Measurements from ENCODE around the gene PDZD2. TPM values are rescaled to one million over a fixed set of nuclear protein-coding genes. Genes with fewer than 3 reads are reported as not detected.
"Not testable (repeated sequence)": the region's sequence is repeated elsewhere in the genome, so short reads cannot be mapped to it uniquely, and the experiment has no call there.

PDZD2 gene
- polyA plus RNA-seq, 10 donors: 6.0 to 12.4 (median 7.4) TPM

DNA sequence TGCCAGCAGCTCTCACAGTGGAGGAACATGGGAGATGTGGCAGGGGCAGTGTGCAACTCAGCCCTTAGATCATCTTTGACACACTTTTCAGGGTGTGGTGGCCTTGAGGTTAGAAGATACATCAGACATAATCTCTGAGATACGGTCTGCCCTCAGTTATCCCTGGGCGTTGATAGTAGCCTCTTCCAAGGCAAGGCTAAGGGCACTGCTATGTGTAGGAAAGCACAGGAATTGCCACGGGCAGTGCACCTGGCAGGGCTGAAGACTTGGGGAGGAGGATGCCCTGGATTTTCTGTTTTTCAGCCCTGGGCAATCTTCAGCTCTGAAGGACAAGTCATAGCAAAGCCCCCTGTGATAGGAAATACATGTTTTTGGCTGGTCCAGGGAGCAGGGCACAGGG is 328.5 kb downstream of the PDZD2 start:
- no peak for DNase-seq

DNA sequence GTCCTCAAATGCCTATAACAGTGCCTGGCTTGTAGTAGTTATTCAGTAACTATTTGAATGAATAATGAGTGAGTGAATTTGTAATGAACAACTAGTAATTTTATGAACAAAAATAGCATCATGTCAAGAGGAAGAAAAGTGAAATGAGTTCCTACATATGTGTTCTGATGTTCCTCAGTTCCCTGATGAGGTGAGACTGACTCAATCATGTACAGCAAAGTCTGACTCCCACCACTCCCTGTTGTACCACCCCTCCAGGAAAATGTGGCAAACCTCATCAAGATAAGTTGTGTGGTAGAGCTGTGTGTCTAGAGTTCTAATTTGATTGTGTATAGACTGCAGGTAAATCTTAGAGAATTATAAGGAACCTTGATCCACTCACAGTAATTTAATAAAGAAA is 333.6 kb downstream of the PDZD2 start:
- DNase-seq: no peak

DNA sequence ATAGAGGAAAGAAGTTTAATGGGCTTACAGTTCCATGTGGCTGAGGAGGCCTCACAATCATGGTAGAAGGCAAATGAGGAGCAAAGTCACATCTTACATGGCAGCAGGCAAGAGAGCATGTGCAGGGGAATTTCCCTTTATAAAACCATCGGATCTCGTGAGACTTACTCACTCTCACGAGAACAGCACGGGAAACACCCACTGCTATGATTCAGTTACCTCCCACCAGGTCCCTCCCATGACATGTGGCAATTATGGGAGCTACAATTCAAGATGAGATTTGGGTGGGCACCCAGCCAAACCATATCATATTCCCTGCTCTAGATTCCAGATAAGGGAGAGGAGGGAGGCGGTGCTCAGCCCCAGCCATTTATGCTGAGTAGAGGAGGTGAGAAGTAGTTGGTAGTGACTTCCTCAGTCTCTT is 336.3 kb downstream of the PDZD2 start:
- DNase-seq: not testable (repeated sequence)

DNA sequence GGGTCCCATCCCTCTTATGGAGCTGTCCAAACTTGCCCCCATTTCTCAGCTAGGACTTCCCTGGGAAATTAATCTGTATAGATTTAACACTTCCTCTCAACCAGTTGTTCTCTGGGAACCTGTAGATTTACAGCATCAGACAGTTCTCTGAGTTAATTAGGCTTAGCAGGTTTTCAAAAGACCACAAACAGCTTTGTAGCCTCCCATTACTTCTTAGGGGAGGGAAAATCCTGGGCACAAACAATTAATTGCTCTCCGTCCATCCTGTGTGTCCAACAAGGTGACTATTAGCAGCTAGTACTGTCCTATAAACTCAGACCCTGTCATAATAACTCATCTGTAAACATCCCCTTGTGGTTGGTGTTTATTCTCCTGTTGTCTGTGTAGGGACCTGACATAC is 337.2 kb downstream of the PDZD2 start:
- no peak for DNase-seq

DNA sequence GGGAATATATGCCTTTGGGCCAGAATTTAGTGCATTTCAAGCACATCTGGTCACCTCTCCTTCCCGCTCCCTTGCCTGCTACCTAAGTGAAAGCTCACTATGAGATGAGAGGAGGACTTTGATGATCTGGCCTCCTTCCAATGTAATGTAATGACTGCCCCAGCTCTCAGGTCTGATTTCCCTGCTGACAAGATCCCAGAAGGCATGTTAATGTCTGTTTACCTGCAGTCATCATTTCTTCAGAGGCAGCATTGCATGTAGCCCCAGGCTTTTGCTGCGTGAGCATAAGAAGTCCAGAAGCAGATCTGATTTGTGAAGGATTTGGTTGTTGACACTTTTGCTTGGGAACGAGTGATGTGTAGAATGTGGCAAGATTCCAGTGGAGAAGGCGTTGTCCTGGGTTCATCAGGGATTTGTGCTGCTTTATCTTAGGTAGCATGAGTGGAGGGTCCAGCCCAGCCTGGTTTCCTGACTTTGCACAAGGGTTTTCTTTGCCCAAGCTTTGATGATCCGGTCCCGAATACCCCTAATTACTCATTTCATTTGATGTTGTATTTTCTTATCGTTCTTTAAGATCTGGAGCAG is 342.5 kb downstream of the PDZD2 start:
- no peak for DNase-seq

DNA sequence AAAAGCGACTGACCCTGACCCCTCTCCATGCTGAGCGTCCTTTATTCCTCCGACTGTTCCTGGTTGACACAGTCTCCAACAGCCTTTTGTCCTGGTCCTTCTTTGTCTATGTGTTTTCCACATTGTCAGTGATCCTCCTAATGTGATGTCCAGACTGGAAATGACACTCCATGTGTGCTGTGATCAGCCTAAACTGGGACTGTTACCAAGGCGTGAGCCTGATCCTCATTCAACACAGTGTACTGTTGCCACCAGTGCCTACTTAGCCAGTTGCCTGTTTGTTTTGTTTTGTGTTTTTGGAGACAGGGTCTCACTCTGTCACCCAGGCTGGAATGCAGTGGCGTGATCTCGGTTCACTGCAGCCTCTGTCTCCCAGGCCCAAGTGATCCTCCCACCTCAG is 343.1 kb downstream of the PDZD2 start:
- DNase-seq: no peak

DNA sequence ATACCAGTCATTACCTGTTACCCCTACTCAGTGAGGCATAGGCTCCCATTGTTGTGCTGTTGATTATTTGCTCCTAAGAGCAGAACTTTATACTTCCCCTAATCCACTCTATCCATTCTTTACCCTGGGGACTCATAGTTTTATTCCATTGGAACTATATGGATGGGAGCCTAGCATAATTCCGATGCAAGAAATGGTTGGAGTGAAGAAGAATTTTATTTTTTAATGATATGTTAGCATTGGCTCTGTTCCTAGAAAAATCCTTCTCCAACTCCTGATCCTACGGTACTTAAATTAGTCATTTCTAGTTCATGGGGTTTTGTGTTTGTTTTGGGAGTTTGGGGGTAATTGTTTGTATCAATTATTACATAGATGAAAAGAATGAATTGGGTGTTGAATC is 343.7 kb downstream of the PDZD2 start:
- peak in 1 of 3 donors; percentile 52 for DNase-seq

DNA sequence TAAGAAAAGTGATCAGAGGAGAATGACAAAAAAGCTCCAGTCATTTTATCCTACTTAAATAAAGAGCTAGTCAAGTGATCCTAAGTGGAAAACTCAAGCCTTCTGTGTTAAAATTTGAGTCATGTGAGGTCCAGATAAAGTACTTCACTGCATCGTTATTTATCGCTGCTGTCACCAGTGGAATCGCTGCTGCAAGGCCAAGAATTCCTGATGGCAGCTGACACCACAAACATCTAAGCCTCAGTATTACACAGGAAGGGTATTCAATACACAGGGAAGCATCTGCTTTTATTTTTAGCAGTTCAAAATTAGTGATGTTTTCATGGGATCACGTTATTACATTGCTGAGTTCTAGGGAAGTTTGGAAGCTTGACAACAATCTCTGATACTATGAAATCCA is 344.9 kb downstream of the PDZD2 start:
- peak in 2 of 3 donors; percentile 68 to 80 for DNase-seq

DNA sequence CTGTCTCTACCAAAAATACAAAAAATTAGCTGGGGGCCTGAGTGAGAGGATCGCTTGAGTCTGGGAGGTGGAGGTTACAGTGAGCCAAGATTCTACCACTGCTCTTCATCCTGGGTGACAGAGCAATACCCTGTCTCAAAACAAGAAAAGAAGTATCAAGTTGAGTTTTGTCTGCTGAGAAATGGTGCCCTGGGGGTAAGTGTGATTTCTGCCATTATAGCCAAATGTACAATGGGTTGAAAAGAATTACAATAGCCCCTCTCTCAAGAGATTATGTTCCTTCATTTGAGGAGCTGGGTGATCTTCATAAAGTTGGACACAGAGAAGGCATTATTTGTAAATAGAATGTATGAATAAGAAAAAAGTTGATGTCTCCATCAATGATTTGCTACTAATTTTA is 345.8 kb downstream of the PDZD2 start:
- no peak for DNase-seq

DNA sequence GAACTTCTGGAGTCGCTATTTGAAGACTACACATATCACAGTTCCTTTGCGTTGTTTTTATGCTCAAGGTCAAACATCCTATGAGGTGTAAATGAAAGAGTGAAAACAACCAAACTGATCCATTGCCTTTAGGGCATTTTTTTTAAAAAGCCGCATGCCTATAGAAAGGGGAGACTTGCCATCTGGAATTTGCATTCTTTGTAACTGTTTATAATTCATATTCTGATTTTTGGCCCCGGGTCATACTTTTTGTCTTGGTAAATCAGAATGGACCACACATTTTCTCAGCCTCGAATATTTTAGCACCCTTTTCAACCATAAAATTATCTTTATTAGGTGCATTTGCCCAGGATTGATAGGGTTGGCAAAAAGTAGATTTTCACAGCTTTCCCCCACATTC is 347.2 kb downstream of the PDZD2 start:
- DNase-seq: no peak

DNA sequence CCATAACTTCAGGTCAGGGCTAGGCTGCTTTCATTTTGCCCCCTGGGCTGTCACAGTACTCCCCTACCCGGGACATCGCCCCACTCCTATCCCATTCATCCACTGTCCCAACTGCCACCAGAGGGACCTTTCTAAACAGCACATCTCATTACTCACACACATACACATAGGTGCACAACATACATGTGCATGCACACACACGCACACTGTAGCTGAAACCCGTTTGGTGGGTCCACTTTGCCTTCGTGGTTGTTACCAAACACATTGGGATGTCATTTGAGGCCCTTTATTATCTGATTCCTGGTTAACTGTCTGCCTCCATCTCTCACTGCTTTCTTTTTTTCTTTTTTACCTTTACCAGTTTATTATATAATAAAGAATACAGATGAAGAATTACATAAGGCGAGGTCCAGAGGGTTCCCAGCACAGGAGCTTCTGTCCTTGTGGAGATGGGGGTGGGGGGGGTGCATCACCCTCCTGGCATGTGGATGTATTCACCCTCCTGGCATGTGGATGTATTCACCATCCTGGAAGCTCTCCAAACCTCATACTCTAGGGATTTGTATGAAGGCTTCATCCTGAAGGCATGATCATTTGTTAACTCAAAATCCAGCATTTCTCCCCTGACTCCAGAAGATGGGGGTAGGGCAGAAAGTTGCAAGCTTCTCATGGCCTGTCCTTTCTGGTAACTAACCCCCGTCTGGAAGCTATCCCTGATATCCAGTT is 349.2 kb downstream of the PDZD2 start:
- peak in 1 of 3 donors; percentile 96 for DNase-seq

DNA sequence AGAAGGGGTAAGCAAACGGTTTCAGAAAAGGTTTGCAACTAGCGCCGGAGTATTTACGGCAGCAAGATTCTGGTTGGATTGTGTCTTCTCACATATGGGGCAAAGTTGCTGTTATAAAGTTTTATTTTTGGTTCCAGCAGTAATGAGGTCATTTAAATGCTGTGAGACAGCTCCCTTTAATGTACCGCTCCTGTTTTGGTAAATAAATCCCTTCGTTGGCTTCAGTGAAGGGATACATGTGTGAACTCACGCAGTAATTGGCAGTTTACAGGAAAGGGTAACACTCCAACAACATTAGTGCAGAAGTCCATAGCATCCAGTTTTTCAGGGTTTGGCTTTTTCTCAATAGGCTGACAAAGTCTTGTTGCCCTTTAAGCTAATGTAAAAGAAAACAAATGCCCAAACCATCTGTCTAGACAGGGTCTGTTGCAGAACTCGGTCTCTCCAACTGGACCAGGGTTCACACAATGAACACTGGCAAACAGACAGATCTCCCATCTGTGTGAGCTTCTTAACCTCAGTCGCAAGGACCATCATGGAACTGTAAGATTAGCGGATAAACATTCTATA is 351.2 kb downstream of the PDZD2 start:
- DNase-seq: no peak

DNA sequence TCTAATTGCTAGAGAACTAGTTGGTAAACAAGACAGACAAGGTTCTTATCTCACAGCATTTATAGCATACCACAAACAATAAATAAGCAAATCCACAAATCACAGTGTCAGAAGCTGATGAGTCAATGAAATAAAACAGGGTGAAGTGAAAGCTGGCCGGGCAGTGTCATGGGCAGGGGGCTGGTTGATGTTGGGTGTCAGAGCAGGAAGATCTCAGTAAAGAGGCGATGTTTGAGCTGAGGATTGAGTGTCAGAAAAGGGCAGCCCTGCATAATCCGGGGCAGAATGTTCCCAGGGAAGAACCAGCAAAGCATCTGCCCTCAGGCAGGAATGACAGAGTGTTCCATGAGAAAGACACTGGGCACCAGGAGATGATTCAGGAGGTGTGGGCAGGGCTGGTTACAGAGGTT is 351.8 kb downstream of the PDZD2 start:
- DNase-seq: no peak

DNA sequence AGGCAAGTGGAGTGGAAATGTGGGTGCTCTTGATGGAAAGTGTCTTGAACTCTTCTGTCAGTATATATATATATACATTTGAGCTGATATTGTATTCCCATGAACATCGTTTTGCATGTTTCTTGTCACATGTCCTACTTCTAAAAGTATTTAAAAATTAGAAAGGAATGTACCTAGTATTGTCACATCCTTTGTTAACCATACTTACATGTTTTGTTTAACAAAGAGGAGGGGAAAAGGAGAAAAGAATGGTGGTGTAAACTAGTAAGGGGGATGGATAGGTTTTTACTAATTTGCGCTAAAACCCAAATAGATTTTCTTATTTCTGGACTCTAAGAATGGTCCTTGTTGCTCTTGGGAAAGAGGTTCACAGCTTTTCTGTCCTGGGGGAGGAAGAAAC is 353.4 kb downstream of the PDZD2 start:
- DNase-seq: no peak

DNA sequence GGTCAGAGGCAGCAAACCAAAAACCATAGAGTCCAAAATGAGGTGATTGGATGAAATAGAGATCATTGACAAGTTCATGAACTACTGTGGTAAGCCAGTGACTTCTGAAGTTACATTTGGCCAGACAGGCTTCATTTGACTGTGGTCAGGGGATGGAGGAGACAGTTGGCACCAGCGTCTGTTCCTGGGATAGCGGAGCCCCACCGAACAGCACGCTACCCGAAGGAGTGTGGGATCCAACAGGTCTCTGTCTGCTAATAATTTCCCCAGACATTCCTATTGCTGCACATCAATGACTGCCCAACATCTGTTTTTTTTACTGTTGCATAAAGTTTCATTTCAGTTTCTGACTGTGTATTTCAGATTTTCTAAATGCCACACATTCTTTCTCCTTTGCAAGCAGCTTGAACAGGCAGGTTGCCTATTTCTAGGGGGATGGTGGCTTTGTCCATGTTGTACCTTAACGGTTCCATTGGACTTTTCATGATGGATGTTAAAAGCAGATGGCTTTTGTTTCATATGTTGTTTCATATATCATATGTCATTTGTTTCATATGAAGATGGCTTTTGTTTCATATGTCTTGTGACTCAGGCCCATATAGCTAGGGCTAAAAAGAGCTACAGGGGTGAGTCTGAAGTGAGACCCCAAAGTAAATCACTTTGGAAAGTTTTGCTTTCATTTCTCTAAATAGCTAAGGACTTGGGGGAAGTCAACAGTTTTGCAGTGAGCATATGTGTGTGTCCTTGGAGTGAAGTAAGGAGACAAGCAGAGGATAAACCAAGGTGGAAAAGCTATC is 354.4 kb downstream of the PDZD2 start:
- peak; percentile 52 to 71 (median 52) for DNase-seq

DNA sequence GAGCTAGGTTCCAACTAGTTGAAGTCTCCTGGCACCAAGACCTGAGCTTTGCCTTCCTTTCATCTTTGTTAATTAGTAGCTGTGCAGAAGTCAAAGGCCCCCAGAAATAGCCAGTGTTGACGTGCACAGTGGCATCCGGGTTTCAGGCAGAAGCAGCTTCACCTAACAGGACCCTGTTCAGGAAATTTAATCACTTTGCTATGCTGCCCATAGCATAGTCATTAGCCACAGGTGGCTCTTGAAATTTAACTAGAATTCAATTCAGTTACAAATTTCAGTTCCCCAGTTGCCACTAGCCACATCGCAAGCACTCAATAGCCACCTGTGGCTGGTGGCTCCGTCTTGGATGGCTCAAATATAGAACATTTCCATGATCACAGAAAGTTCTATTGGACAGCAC is 356.1 kb downstream of the PDZD2 start:
- no peak for DNase-seq

DNA sequence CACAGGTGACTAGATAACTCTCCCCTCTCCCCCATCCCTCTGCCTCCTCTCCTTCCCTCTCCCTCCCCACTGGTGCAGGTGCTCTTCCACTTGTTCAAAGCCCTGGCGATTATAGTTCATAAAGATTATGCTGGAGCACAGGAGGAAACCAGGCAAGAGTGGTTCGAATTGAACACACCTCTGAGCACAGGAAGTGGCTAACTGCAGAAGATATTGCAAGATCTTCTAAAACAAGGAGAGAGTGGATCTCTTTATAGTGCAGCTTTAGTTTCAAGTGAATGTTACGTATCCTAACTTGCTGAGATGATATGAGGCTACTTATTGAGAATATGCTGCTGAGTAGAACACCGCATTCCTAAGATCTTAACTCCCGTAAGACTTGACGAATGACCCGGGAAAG is 356.8 kb downstream of the PDZD2 start:
- DNase-seq: no peak

DNA sequence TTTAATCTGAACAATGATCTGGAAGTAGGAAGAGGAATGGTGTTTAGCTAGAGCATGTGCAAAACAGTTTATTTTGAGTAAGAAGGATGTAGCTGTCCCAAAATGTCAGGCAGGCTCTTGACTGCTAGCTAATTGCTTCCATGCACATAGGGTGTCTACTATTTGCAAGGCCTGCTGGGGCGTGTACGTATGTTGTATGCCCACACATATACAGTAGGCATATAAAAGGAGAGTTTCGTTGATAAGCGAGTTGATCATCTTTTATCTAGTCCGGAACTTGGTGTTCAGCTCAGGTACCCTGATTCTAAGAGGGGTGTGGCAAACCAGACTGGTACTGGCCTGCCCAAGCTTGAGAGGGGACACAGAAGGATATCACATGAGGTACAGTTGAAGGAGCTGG is 358.0 kb downstream of the PDZD2 start:
- no peak for DNase-seq

DNA sequence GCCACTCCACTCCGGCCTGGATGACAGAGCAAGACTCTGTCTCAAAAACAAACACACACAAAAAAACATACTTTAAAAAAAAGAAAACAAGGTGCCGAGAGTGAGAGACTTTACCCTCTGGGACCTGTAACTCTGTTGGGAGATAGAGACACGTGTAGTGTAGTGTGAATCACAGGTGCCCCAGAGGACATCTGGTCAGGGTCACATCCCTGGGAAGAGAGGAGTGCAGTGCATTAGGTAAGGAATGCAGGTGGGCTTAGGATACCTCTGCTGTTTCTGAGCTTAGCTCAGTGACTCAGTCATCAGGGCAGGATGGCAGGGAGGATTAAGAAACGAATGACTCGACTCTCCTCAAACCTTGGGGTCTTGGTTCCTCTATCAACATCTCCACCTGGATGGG is 360.5 kb downstream of the PDZD2 start:
- no peak for DNase-seq

DNA sequence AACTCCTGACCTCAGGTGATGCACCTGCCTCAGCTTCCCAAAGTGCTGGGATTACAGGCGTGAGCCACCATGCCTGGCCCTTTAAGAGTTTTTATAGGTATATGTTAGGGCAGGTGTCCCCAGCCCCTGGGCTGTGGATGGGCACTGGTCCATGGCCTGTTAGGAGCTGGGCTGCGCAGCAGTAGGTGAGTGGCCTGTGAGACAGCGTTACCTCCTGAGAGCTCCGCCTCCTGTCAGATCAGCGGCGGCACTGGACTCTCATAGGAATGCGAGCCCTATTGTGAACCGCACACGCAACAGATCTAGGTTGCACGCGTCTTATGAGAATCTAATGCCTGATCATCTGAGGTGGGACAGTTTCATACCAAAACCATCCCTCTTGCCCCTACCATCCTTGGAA is 361.8 kb downstream of the PDZD2 start:
- DNase-seq: no peak

DNA sequence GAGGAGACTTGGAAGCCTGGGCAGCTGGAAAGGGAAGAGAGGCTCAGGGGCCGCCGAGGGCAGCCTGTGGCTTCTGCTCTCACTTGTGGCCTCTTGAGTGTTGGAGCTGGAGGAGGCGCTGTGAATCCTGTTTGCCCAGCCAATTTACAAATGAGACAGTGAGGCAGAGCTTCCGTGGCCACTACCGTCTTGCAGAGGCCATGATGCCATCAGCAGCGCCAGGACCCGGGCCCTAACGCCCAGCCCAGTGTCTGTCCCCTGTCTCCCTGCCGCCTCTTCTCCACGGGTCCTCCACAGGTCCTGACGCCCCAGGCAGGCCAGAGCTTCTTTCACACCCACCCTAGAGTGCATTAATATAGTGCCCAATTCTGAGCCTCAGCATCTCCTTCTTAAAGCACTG is 362.4 kb downstream of the PDZD2 start:
- no peak for DNase-seq

DNA sequence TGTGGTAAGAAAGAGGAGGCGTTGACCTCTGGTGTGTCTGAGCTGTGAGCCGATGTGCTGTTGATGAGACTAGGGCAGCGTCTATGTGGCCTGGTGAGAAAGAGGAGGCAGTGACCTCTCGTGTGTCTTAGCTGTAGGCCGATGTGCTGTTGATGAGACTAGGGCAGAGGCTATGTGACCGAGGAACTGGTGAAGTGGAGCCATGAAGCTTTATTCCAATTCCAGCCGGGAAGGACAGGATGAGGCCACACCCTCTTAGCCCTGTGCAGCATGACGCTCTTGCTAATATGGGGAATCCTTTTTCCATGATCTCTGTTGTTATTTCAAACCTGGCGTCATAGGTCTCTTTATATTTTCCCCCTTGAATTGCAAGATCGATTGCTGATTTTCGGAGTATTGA is 362.8 kb downstream of the PDZD2 start:
- no peak for DNase-seq

DNA sequence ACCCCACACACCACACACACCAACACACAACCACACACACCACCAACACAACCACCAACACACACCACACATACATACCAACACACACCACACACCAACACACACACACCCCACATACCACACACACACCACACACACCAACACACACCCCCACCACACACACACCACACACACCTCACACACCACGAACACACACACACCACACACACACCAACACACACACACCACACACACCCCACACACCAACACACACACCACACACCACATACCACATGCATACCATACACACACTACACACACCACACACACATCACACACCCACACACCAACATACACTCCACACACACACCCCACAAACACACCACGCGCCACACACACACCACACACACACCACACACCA is 363.8 kb downstream of the PDZD2 start:
- DNase-seq: no peak
